Heart left ventricle (tissue), 16 donors: ENCODE results near the gene CALML5. TPM values are rescaled to one million over a fixed set of nuclear protein-coding genes. Genes with fewer than 3 reads are reported as not detected.

ENCODE experiments used
- ATAC-seq, 4 donors: fragments of 200-7000 bp; cut with Tn5 transposase; one replicate each; pipeline ENCODE4 v1.9.1; 2020 to 2022; ENCODE audit warnings: moderate library complexity in 4 of 4, mild to moderate bottlenecking in 3 of 4, moderate number of reproducible peaks in 1 of 4
- DNase-seq, 5 donors: peaks; one replicate each; pipeline ENCODE4 v3.0.0-alpha.2; 2020
- H3K27ac ChIP-seq, 12 donors: fragments of 200-600 bp; sonication (generic) in 4 of 12; one replicate each; pipeline versions ENCODE4 v1.5.0 to v1.8.0; 2016 to 2022; ENCODE audit warnings: mild to moderate bottlenecking in 2 of 12
- H3K27me3 ChIP-seq, 9 donors: fragments of 200-600 bp; sonication (generic) in 2 of 9; one replicate each; pipeline versions ENCODE4 v1.5.1 to v1.8.0; 2016 to 2022; ENCODE audit warnings: mild to moderate bottlenecking in 3 of 9
- H3K36me3 ChIP-seq, 9 donors: fragments of 200-600 bp; sonication (generic) in 2 of 9; one replicate each; pipeline versions ENCODE4 v1.5.0 to v1.8.0; 2018 to 2022; ENCODE audit warnings: mild to moderate bottlenecking in 2 of 9
- H3K4me1 ChIP-seq, 12 donors: fragments of 200-600 bp; sonication (generic) in 4 of 12; one replicate each; pipeline versions ENCODE4 v1.5.0 to v1.8.0; 2016 to 2022; ENCODE audit warnings: mild to moderate bottlenecking in 3 of 12
- H3K4me3 ChIP-seq, 12 donors: fragments of 200-600 bp; sonication (generic) in 4 of 12; one replicate each; pipeline versions ENCODE4 v1.5.0 to v1.8.0; 2017 to 2022; ENCODE audit warnings: mild to moderate bottlenecking in 9 of 12, moderate library complexity in 4 of 12
- H3K9me3 ChIP-seq, 12 donors: fragments of 200-600 bp; sonication (generic) in 4 of 12; one replicate each; pipeline versions ENCODE4 v1.5.0 to v1.8.0; 2016 to 2022; ENCODE audit warnings: mild to moderate bottlenecking in 1 of 12
- CTCF ChIP-seq, 12 donors: fragments of 200-600 bp; sonication (generic) in 4 of 12; IDR thresholded peaks; one replicate each; pipeline versions ENCODE4 v1.5.0 to v1.8.0; 2018 to 2022; ENCODE audit warnings: antibody characterized with exemption in 12 of 12, mild to moderate bottlenecking in 5 of 12
- POLR2A ChIP-seq, 2 donors: fragments of 450-650 bp; IDR thresholded peaks; one replicate each; pipeline ENCODE4 v1.6.1; 2017; ENCODE audit warnings: antibody characterized with exemption in 2 of 2, mild to moderate bottlenecking in 2 of 2, moderate library complexity in 2 of 2
- WGBS, 4 donors: extraction: QIAGEN DNeasy Blood & Tissue Kit in 2 of 4; methylation state at CpG; one replicate each; pipeline versions ENCODE4 v1.1.5 to v1.1.7; 2013 to 2018; 5-methylcytosine and 5-hydroxymethylcytosine counted together
- intact Hi-C, 10 donors: fragments of 100-400 bp; cut with DNase I; formaldehyde crosslinking; loops; one replicate each; pipeline versions ENCODE4 v1.11.1 to v1.14.2; 2022
- polyA plus RNA-seq, 2 donors: library from polyadenylated mRNA; stranded (reverse); fragments of 200-250 nt; gene quantifications; one replicate each; pipeline ENCODE4 v1.2.3, GENCODE V29; 2013
- total RNA-seq, 9 donors: library from RNA; depleted of rRNA in 2 of 9; stranded (reverse); fragments of >200 nt in 2 of 9; fragmentation: NEBNext Ultra II Directional in 3 of 9; extraction: Animal tissue kit (Norgen Biotek cat#: 25700) in 3 of 9; gene quantifications; one replicate each; pipeline versions ENCODE4 v1.1.0 to v1.2.4, GENCODE V29; 2016 to 2023
- donor health status: ischemic (EF 13 %, LVEDD 7.1; RV severe dilation, severe dysfunction).
- donor health status: healthy with polysubstance abuse.
- donor health status: DM: no; HTN: yes; CAD: no.
- donor health status: DM: no; HTN: no; CAD: no.
- donor health status: ischemic (EF 25% LVEDD 6.9; RV normal size, moderate dysfunction).
- donor health status: ischemic (EF 25% LVEDD 5.7; RV mildly dilated, moderate dysfunction).
- donor health status: healthy.
- donor health status: DM: yes; HTN: yes; CAD: no.
- donor health status: ischemic (EF 35%, LVEDD 5.7; RV mildly dilated, moderate dysfunction).
- donor health status: nonischemic (EF 11% LVEDD 7.7; RV severe dilation, severe dysfunction).
- donor health status: DM: yes; HTN: yes; CAD: no.
- donor health status: PGD.
- donor health status: ischemic (EF 29% LVEDD 5.4; RV normal size, mild dysfunction).
- donor health status: nonischemic (EF 23%, LVEDD 6.1; RV moderate dilation, normal function).

Gene CALML5
- total and polyA plus RNA-seq, 11 donors: not detected

GRCh38 chr10:5546891-5547680 lies 47.7 kb upstream of the CALML5 start:
- TF ChIP-seq POLR2A (IDR thresholded peaks at IDR 0.05): no peak
- no peak for TF ChIP-seq CTCF (IDR thresholded peaks at IDR 0.05)
- H3K36me3 ChIP-seq: no peaks in the 10 kb centered on the region
- H3K9me3 ChIP-seq: peaks cover 0 to 22% (median 6%) of the 10 kb centered on the region in 12 donors
- H3K4me3 ChIP-seq: peak overlapping the region in 5 of 12 donors; percentile 18 to 48 (median 39)
- intact Hi-C loops: loop anchor here in 2 of 10 donors (5.0 to 10.0 kb wide), 2 partner anchors 100 to 102 kb away; no protein-coding TSS in a partner anchor
- H3K27ac ChIP-seq: peak overlapping the region in 11 of 12 donors; percentile 34 to 74 (median 60)
- H3K4me1 ChIP-seq: peaks cover 0 to 42% (median 33%) of the 10 kb centered on the region in 12 donors
- ATAC-seq (no peak), DNase-seq (peak in 1 of 5 donors; percentile 40)
- no peaks in the 10 kb centered on the region for H3K27me3 ChIP-seq
- WGBS, 4 donors: 80 to 93% (median 89%) methylated on average over 6 to 7 of the region's 7 CpGs

- ATAC-seq (peak; percentile 56 to 90 (median 76)), DNase-seq (peak in 4 of 5 donors; percentile 42 to 81 (median 56))
- peaks cover 0 to 31% (median 12%) of the 10 kb centered on the region in 12 donors for H3K9me3 ChIP-seq
- peak overlapping the region in 9 of 12 donors; percentile 32 to 74 (median 64) for H3K27ac ChIP-seq
- TF ChIP-seq POLR2A (IDR thresholded peaks at IDR 0.05) (no peak), CTCF (IDR thresholded peaks at IDR 0.05) (no peak)
- H3K36me3 ChIP-seq: no peaks in the 10 kb centered on the region
- peaks cover 0 to 42% (median 33%) of the 10 kb centered on the region in 12 donors for H3K4me1 ChIP-seq
- no peak overlapping the region for H3K4me3 ChIP-seq
- intact Hi-C loops: loop anchor here in 2 of 10 donors (5.0 to 10.0 kb wide), 2 partner anchors 99 to 101 kb away; no protein-coding TSS in a partner anchor
- no peaks in the 10 kb centered on the region for H3K27me3 ChIP-seq
- 64 to 88% (median 72%) methylated on average over 18 to 23 of the region's 23 CpGs for WGBS, 4 donors
These were observed 46.7 kb upstream of the CALML5 start for GRCh38 chr10:5545778-5546710.

GRCh38 chr10:5545426-5545777 lies 46.0 kb upstream of the CALML5 start:
- TF ChIP-seq POLR2A (IDR thresholded peaks at IDR 0.05) (no peak), CTCF (IDR thresholded peaks at IDR 0.05) (no peak)
- DNase-seq: no peak
- Histone ChIP-seq H3K27ac (peak overlapping the region in 8 of 12 donors; percentile 27 to 74 (median 63)), H3K36me3 (no peaks in the 10 kb centered on the region), H3K4me3 (no peak overlapping the region), H3K4me1 (peaks cover 0 to 42% (median 33%) of the 10 kb centered on the region in 12 donors), H3K9me3 (peaks cover 0 to 31% (median 13%) of the 10 kb centered on the region in 12 donors), H3K27me3 (no peaks in the 10 kb centered on the region)
- WGBS, 4 donors: 84 to 93% (median 86%) methylated on average over 2 of the region's 2 CpGs
- peak in 1 of 4 donors; percentile 12 for ATAC-seq
- intact Hi-C loops: loop anchor here in 2 of 10 donors (5.0 to 10.0 kb wide), 2 partner anchors 98 to 101 kb away; no protein-coding TSS in a partner anchor
